Measurements from ENCODE around the gene PHACTR4.

- no peak for TF ChIP-seq CTCF (optimal IDR thresholded peaks at IDR 0.05 in 1 of 3, IDR thresholded peaks at IDR 0.05 in 1 of 3, conservative IDR thresholded peaks at IDR 0.05 in 1 of 3; ENCODE audit: extremely low read depth in 1 of 3, insufficient read depth in 2 of 3, low read length in 3 of 3)
- no peak for TF ChIP-seq EZH2 (IDR thresholded peaks at IDR 0.05; ENCODE audit: low read length)
Measured at GRCh38 chr1:28507646-28508434, 138.3 kb downstream of the PHACTR4 start.

Data from keratinocyte (primary cell).